NCI-H524 (cell line): ENCODE data around the gene PHETA1.
"Not testable (repeated sequence)": the region's sequence is repeated elsewhere in the genome, so short reads cannot be mapped to it uniquely, and the experiment has no call there.

Experiments
- DNase-seq, 2 experiments: peaks; one replicate each; lab custom pipeline; 2025; lab: John Stamatoyannopoulos, UW

The PHETA1 gene

GRCh38 chr12:111349748-111350520, 19.0 kb downstream of the PHETA1 start:
- no peak for DNase-seq

GRCh38 chr12:111349101-111349747, 19.7 kb downstream of the PHETA1 start:
- no peak for DNase-seq

- DNase-seq = no peak
These were observed 20.8 kb downstream of the PHETA1 start for GRCh38 chr12:111347891-111348644.

DNA sequence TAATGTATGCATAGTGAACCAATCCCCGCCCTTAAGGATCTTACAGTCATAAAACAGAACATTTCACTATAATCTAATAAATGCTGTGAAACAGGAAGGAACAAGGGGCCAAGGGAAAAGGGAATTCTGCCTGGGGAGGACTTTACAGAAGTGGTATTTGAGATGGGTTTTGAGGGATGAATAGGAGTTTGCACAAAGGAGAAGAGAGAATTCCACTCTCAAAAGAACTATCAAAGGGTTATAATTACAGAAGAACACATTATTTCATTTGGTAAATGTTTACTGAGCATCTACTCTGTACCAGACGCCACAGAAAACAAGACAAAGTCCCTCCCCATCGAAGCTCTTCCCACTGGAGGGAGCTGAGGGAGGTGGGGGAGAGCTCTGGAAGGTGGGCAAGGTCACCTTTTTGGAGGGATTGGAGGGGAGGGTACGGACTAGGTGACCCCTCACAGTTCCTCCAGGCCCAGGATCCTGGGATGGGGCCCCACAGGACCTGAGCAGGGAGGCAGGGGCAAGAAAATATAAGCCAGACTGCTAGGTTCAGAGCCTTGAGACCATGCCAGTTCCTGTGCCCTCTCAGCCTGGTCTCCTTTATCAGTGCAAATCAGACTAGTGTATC, 24.5 kb downstream of the PHETA1 start:
- DNase-seq = no peak

DNA sequence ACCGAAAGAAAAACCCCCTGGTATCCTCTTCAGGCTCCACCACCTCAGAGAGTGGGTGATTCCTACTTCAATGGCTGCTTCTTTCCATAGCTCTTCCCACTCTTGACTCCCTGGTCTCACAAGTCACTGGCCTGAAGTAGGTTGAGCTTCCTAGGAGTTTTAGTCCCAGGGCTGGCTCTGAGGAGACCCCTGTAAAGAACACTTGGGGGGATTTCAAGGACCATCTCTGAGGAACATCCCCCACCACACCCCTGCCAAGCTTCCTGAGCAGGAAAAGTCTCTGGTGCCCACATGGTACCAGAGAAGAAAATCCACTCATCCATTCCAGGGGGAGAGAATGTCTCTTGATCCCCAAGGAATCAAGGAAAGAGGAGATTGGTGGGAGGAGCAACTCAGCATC, 25.7 kb downstream of the PHETA1 start:
- no peak for DNase-seq

DNA sequence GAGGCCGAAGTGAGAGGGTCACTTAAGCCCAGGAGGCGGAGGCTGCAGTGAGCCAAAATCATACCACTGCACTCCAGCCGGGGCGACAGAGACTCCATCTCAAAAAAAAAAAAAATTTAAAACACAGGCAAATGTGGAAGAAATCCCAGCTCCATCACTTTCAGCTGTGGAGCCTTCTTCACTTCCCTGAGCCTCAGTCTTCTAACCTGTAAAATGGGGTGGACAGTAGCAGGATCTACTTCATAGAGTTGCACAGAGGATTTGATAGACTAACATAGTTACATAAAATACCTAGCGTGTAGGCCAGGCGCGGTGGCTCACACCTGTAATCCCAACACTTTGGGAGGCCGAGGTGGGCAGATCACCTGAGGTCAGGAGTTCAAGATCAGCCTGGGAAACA, 26.5 kb downstream of the PHETA1 start:
- no peak for DNase-seq

DNA sequence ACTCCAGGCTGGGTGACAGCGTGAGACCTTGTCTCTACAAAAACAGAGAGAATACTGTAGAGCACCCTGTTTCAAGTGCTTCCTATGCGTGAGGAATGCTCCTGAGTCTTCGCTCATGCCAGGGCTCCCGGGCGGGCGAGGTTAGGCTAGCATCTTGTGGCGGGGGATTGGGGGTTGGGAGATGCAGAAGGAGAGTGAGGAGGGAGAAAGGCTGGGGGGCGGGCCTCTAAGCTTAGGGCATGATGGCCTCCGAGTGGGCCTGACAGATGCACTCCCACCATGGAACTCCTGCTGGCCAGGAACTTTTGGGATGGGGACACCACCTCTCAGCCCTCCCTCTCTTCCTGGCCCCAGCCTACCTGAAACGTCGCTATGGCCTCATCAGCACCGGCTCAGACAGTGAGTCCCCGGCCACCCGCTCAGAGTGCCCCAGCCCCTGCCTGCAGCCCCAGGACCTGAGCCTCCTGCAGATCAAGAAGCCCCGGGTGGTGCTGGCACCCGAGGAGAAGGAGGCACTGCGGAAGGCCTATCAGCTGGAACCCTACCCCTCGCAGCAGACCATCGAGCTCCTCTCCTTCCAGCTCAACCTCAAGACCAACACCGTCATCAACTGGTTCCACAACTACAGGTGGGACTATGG, 27.3 kb downstream of the PHETA1 start:
- DNase-seq = no peak

DNA sequence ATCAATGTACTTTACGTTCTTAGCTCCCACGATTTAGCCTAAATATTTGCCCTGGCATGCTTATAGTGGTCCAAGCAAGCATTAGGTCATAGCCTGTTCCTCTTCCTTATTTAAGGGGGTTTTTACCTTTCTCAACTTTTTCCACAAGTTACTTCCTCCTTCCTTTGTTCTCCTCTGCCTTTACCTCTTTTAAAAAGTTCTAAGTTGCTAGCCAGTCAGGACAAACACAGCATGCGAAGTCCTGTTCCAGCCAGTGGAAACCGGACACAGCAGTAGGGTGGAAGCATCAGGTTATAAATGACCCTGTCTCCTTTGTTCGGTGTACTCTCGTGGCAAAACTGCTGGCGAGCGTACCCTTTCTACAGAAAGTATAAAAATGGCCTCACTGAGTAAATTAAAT, 28.2 kb downstream of the PHETA1 start:
- DNase-seq = not testable (repeated sequence)

DNA sequence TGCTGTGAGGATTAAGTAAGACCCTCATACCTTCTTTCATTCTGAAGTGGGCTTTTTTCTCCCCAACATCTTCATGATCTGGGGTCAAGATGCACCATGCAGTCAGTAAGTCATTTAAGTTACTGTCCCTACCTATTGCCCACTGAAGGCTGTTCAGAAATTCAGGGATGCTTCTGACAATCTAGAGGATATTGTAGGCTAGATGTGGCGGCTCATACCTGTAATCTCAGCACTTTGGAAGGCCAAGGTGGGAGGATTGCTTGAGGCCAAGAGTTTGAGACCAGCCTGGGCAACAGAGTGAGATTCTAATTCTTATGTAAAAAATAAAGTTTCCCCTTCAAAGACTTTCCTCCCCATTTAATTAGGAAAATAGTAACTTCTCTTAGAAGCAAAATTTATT, 28.7 kb downstream of the PHETA1 start:
- no peak for DNase-seq

GRCh38 chr12:111339321-111339938, 29.5 kb downstream of the PHETA1 start:
- DNase-seq = no peak

- no peak for DNase-seq
These were observed 30.8 kb downstream of the PHETA1 start for GRCh38 chr12:111338096-111338495.

DNA sequence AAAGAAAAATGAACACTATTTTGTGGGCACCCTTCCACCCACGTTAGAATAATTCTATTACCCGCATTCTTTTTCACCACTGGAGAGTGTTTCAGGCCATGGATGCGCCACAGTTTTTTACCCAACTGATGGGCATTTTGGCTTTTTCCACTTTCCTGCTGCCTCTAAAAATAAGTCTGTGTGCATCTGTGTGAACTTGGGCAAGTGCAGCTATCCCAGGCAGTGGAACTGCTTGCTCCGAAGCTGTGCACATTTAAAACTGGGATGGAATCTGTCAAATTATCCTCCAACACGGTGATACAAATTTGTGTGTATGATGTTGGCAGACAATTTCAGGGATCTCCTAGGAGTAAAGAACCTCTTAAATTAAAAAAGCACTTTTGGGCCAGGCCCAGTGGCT, 31.5 kb downstream of the PHETA1 start:
- DNase-seq = no peak

DNA sequence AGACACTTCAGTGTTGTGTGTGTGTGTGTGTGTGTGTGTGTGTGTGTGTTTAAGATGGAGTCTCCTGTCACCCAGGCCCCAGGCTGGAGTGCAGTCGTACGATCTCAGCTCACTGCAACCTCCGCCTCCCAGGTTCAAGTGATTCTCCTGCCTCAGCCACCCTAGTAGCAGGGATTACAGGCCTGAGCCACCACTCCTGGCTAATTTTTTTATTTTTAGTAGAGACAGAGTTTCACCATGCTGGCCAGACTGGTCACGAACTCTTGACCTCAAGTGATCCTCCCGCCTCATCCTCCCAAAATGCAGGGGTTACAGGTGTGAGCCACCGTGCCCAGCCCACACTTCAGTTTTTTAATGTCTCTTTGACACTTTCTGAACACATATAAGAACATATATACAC, 32.5 kb downstream of the PHETA1 start:
- not testable (repeated sequence) for DNase-seq

DNA sequence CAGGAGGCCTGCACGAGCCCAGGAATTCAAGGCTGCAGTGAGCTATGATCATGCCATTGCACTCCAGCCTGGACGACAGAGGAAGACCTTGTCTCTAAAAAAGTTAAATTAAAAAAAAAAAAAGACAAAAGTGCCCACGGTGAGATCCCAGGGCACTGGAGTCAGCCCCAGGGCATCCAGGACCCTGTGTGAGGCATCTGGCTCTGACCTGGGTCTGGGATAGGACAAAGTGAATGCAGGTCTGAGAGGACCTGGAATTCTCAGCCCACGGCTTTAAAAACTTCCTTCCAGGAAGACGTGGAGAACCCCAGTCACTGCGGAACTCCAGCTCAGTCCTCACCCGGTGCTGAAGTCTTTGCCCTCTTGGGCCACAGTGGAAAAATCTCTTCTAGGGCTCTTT, 33.1 kb downstream of the PHETA1 start:
- no peak for DNase-seq

DNA sequence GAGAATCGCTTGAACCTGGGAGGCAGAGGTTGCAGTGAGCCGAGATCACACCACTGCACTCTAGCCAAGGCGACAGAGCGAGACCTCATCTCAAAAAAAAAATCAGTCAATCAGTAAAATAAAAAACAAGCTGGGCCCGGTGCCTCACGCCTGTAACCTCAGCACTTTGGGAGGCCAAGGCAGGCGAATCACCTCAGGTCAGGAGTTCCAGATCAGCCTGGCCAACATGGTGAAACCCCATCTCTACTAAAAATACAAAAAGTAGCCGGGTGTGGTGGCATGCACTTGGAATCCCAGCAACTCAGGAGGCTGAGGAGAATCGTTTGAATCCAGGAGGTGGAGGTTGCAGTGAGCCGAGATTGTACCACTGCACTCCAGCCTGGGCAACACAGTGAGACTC, 33.6 kb downstream of the PHETA1 start:
- not testable (repeated sequence) for DNase-seq

DNA sequence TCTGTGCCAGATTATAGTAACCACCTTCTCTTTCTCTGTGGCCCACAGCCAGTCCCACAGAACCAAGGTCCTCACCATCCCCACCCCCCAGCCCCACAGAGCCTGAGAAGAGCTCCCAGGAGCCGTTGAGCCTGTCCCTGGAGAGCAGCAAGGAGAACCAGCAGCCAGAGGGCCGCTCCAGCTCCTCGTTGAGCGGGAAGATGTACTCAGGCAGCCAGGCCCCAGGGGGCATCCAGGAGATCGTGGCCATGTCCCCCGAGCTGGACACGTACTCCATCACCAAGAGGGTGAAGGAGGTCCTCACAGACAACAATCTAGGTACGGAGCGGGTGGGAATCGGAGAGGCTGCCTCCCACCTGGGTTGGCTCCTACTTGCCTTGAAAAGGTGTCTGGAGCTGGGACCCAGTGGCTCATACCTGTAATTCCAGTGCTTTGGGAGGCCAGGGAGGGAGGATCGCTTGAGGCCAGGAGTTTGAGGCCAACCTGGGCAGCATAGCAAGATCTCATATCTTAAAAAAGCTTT, 34.4 kb downstream of the PHETA1 start:
- DNase-seq = no peak

GRCh38 chr12:111330800-111331752, 37.8 kb downstream of the PHETA1 start:
- peak; percentile 24 to 68 for DNase-seq

- no peak for DNase-seq
These were observed 40.8 kb downstream of the PHETA1 start for GRCh38 chr12:111328138-111328537.

GRCh38 chr12:111327474-111327873, 41.4 kb downstream of the PHETA1 start:
- DNase-seq = no peak
